UCSD-AML1 (cell line): ENCODE measurements around the gene ANGPTL8.

Source experiments
- DNase-seq: peaks from one replicate; lab custom pipeline; 2025; ENCODE audit not compliant: unreplicated experiment; lab: John Stamatoyannopoulos, UW

Gene ANGPTL8

DNA sequence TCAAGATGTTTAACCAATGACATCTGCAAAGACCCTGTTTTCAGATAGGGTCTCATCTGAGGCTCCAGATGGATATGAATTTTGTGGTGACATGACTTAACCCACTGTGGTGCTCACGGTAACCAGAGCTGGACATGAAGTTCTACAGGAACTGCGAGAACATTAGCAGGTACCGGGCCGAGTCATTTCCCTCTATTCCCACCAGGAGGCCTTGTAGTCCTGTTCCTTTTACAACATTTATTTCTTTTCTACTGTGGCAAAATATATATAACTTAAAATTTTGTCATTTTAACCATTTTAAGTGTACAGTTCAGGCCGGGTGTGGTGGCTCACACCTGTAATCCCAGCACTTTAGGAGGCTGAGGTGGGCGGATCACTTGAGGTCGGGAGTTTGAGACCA lies 48.9 kb downstream of the ANGPTL8 start:
- no peak for DNase-seq

DNA sequence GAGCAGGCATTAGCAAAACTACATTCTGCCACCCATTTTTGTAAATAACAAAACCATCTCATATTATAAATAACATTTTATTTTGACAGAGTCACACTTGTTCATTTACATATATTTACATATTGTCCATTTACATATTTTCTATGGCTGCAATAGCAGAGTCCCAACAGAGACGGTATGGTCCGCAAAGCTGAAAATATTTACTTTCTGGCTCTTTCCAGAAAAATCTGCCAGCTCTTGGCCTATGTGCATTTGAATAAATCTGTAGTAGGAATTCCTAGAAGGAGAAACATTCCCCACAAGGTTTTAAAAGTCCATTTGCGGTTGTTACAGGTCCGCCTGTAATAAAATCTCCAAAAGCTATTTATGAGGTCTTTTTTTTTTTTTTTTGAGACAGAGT lies 50.8 kb downstream of the ANGPTL8 start:
- no peak for DNase-seq

DNA sequence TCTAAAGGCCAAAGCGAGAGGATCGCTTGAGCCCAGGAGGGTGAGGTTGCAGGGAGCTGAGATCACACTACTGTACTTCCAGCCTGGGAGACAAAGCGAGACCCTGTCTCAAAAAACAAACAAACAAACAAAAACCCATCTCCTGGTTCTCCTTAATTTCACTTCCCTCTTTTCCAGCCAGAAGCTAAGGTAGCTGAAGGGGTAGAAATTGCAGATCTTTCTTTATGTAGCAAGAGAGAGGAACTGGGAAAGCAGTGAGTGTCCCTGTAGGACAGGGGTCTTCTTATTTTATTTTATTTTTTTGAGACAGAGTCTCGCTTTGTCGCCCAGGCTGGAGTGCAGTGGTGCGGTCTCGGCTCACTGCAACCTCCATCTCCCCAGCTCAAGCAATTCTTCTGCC lies 52.0 kb downstream of the ANGPTL8 start:
- no peak for DNase-seq
